GM19035 (cell line): Measurements from ENCODE around the gene TMEM106C.

Source experiments
- ATAC-seq: cut with Tn5 transposase; IDR thresholded peaks from one replicate; pipeline ENCODE4 v1.9.1; 2021; ENCODE audit not compliant: unreplicated experiment

Gene TMEM106C

DNA sequence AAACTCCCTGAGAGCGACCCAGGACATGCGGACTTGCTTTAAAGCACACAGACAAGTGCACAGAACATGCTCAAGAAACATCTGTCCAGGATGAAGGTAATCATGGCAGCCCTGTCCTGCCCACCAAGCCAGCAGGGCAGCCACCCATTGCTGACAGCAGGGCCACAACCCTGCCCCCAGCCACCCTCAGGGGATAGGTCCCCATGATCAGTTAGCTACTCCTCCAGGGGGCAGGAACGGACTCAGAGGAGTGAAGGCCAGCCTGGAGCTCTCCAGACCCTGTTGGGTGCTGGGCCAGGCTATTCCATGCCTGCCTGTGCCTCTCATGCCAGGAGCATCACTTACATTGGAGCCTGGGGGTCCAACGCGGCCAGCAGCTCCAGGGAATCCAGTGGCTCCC, 15.8 kb downstream of the TMEM106C start:
- no peak for ATAC-seq

DNA sequence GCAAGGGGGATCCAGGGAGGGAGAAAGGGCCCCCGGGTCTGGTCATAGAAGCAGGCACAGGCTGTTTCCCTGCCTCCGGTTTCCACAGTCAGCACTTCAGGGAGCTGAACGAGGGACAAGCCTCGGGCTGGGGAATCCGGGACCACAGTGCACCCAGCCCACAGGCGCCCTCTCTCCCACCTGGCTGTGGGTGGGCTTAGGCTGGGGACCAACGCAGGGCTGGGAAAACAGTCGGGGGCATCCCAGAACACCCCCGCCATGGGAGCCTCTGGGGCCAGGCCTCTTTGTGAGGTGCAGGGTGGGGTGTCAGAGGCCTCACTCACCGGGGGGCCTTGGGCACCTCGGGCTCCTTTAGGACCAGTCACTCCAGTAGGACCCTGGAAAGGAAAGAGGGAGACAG, 16.3 kb downstream of the TMEM106C start:
- ATAC-seq = no peak

DNA sequence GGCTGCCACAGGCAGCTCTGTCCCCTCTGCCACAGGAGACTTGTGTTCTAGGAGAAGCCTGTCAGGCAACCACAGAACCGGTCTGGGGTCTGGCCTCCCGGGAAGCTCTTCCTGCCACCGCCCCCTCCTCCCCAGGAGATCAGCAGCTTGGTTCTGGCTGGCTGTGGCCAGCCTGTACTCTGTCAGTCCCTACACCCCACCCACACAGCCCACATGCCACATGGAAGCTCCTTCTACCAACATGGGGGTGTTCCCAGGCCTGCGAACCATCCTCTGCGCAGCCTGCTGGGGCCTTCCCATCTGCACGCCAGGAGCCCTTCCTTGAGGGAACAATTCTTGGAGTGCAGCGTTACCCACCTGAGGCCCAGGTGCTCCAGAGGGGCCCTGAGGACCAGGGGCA, 16.8 kb downstream of the TMEM106C start:
- ATAC-seq = no peak

DNA sequence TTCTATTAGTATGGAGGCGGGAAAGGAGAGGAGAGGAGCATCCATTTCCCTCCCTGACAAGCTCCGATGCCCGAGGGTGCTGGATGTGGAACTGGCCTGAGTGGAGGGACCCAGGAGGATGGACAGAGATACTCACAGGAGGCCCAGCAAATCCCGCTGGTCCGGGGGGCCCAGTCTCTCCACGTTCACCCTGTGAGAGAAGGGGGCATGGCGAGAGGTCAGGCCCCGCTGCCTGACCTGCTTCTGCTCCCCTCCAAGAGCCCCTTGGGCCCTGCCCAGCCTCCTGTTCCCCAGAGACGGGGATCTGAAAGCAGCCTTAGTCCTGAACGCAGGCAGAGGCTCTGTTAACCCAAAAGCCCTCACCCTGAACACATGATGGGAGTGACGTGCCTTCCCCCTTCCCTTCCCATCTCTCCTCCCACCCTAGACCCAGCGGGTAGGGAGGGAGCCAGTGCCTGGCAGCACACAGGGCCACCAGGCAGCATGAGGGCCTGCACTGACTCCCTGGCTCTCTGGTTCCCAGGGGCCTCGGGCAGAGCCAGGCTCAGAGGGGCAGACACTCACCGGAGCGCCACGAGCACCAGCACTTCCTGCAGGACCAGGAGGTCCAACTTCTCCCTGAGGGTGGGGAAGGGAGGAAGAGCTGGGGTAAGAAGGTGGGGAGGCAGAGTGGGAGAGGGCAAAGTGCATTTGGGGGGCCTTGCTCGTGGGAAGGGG, 17.5 kb downstream of the TMEM106C start:
- ATAC-seq = no peak

DNA sequence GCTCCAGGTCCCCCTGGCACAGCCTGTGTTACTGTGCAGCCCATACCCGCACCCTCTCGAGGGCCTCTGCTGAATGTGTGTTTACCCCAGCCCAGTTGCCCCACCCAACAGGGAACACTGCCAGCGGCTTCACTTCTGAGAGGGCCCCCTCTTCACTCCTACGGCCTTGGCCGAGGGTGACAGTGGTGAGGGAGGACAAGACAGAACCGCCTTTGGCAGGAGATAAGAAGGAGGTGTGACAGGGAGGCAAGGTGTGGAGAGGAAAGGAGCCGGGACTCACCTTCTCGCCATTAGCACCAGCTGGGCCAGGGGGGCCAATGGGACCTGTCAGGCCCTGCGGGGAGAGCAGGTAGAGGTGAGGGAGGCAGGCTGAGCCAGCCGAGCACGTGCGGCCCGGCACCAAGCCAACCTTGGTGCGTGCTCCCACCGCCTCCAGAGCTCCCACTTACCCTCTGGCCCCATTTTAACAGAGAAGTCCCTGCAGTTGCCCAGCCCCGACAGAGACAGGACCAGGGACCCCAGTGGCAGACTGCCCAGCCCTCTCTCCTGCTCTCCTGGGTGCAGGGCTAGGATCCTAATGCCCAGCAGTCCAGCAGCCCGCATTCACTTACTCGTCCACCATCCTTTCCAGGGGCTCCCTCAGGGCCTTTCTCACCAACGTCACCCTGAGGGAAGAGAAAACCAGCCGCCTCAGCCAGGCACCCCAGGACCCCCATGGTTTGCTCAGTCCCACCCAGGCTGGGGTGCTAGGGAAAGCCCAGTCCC, 18.3 kb downstream of the TMEM106C start:
- ATAC-seq = no peak

DNA sequence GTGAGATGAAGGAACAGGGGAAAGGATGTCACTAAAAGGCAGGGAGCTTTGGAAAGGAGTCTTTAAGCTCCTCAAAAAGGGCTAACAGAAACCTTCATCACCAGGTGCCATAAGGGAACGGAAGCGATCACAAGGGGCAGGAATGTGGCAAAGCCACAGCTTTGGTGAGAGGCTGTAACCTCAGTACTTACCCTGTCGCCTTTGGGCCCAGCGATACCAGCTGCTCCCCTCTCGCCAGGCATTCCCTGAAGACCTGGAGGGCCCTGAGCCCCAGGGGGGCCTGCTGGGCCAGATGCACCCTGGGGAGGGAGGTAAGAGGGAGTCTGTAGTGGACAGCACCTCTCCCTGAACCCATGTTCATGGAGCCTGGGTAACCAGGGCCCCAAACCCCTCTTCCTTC, 18.9 kb downstream of the TMEM106C start:
- ATAC-seq = no peak

DNA sequence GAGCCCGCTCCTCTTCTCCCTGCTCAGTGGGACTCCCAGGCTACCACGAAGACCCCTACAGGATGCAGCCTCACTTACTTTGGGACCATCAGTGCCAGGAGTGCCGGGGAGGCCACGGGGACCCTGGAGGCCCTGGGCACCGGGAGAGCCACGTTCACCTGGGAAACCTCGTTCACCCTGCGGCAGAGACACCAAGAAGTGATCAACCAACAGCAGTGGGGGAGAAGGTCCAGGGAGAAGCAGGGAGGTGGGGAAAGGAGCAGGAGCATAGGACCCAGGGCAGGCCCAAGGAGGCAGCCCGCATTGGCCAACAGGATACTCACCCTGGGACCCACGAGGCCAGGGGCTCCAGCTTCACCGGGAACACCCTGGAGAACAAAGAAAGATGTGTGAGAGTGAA, 19.4 kb downstream of the TMEM106C start:
- no peak for ATAC-seq

DNA sequence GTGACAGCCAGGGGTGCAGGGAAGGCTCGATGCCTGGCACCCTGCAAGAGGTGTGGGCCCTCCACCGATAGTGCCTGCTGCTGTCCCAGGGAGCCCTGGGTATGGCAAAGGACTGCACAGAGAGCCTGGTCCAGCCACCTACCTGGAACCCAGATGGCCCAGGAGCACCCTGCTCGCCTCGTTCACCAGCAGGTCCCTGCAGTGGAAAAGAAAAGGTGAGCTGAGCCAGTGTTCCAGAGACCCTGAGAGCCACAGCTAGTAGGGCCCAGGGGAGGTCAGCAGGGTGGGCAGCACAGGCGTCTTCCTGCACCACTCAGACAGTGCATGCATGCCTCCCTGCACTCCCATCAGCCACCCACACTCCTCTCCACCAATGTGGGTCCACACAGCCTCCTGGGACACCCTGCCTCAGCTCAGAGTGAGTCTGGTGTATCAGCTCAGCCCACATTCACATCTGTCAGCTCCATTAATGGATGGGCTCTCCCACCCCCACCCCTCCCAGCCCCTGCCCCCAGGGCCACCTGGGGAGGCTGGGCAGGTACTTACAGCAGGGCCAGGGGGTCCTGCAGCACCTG, 20.2 kb downstream of the TMEM106C start:
- no peak for ATAC-seq

DNA sequence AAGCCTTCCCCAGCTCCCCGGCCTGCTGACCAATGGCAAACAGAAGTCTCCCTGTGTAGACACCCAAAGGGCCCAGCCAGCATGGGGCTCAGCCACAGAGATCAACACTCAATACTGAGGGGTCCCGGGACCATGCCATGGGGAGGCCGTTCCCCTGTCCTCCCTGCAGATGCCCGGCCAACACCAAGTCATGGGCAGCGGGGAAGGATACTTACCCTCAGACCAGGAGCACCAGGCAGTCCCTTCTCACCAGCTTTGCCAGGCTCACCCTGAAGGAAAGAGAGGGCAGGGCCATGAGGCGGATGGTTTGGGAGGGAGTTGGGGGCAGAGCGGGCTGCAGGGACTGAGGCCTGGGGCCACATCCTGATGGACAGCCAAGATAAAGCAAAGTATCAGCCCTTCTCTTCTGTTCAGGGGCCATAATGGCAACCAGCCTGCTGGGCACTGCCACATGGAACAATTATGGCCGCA, 21.0 kb downstream of the TMEM106C start:
- ATAC-seq = no peak

DNA sequence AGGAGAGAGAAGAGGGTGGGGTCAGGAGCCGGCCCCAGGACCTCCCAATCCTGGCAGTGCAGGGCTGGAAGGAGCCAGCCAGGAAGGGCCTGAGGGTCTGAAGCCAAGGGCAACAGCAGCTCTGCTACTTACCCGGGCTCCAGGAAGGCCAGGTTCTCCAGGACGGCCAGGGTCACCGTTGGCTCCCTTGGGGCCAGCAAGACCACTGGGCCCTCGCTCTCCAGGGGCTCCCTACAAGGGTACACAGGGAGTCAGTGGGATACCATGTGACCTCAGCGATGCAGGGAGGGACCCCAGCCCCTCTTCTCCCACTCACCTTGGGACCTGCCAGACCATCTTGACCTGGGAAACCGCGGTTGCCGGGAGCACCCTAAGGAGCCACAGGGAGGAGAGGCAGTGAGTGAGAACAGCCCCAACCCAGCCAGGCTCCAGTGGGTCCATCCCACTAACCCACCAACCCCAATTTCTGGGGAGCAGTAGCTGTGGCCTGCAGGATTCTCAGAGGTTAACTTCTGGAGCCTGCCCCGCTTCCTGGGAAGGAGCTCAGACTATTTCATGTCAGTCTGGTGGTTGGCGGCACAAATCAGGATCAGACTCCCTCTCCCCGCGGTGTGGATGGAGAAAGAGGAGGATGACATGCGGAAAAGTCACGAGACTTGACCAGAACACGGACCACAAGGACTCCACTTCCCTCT, 22.3 kb downstream of the TMEM106C start:
- no peak for ATAC-seq

DNA sequence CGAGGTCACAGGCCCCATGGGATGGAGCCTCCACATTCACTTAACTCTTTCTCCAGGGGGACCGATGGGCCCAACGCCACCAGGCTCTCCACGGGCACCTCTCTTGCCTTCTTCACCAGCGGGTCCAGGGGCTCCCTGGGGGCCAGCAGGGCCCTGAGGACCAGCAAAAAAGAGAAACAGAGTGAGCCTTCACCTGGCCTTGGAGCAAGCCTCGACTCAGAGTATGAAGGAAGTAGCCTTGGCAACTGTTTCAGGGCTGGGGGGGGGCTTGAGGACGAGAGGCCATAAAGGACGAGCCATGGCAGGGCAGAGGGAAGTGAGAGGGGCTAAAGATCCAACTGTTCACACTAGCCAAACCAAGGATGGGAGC, 22.9 kb downstream of the TMEM106C start:
- ATAC-seq = no peak

DNA sequence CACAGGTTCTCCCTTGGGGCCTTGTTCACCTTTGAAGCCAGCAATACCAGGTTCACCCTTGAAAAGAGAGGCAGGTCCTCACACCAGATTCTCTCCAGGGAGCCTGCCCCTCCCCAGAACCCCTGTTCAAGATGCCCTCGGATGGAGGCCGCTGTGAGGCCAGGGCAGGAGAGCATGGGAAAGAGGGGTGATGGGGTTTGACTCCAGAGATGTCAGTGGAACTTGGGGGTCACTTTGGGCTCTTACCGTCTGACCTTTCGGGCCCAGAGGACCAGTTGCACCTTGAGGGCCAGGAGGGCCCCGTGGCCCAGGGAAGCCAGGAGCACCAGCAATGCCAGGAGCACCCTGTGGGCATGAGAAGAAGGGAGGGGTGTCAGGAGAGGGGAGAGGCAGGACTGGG, 23.4 kb downstream of the TMEM106C start:
- ATAC-seq = no peak

DNA sequence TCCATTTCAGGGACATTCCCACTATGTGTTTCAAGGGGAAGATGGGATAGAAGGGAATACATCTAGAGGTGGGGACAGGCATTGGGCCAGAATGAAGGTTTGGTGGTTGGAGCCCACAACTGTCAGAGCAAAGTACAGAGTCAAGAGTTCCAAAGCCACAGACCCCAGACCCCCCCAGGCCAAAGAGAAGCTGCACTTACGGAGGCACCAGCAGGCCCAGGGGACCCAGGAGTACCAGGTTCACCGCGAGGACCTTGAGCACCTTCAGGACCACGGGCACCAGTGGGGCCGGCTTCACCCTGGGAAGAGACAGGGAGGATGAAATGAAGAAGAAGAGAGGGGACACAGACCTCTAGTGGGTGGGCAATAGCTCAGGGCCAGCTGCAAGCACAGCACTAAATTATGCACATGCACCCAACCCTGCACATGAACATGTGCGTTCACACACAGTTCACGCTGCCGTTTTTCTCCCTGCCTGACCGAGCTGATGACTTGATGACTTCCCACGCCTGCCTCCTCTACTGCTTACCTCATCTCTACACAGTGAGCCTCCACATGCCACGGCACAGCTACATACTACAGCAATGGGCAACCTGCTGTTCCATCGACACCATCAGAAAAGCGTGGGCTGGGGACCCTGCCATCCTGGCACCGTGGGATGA, 24.1 kb downstream of the TMEM106C start:
- no peak for ATAC-seq

DNA sequence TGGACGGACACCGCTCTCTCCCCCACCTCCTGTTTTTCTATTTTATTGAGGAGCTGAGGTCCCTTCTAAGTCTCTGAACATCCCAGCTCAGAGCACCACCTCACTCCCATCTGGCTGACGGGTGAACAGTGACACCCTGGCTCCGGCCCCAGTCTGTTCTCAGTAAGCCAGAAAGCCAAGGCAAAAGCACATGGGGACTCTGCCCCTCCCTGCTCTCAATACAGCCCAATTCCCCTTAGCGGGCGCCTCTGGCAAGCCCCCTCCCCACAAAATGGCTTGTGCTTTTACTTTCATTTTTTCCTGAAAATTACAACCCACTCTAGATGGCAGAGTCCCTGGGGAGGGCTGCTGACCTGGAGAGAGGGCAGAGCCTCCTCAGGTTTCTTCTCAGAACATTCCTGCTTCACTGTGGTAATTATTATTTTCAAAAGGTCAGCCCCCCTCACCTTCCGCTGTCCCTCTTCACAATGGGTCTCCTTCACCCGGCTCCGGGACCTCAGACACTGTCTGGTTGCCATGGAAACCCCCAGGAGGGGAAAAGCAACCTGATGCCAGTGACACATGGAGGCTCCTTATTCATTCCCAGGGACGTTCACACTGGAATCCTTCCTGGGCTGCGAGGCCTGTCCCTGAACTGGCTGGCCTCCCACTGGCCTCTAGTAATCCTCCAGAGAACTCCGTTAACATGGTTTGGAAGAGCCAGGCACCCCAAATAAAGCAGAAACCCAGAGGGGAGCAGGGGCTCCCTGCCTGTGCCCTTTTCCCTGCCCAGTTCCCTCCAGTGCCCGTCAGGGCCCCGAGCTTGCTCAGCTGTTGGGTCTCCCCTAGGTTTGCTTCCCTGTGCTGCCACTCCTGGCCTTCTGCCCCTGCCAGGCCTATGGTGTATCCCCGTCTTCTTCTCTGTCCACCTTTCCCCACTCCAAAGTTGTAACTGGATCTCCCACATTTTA, 25.0 kb downstream of the TMEM106C start:
- ATAC-seq = no peak

DNA sequence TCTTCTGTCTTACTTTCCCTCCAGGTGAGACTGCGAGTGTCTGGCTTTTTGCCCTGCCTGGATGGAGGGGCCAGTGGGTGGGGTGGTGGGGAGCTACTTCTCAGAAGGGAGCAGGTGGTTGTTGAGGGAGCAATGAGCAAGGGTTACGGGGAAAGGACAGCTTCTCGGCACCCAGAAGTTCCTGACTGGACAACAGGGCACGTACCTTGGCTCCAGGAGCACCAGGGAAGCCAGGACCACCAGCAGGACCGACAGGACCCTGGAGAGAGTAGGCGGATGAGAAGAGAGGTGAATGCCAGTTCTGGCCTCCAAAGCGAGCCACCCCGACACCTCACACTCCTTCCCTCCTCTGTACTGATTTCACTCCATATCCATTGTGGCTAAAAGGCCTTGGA, 25.6 kb downstream of the TMEM106C start:
- ATAC-seq = no peak

DNA sequence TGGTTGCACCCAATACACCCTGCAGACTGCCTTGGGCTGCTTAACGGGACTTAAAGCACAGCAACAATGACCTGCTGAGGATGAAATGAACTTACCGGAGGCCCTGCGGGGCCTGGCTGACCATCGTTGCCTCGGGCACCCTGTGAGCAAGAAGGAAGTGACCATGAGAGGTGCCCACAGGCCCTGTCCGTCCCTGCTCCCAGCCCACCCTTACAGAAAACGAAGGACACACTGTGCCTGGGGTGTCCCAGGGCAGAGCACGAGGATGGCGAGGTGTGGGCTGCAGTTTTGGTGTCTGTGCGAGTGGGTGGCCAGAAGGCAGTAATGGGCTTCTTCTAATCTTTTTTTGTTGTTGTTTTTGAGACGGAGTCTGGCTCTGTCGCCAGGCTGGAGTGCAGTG, 26.3 kb downstream of the TMEM106C start:
- ATAC-seq = no peak

DNA sequence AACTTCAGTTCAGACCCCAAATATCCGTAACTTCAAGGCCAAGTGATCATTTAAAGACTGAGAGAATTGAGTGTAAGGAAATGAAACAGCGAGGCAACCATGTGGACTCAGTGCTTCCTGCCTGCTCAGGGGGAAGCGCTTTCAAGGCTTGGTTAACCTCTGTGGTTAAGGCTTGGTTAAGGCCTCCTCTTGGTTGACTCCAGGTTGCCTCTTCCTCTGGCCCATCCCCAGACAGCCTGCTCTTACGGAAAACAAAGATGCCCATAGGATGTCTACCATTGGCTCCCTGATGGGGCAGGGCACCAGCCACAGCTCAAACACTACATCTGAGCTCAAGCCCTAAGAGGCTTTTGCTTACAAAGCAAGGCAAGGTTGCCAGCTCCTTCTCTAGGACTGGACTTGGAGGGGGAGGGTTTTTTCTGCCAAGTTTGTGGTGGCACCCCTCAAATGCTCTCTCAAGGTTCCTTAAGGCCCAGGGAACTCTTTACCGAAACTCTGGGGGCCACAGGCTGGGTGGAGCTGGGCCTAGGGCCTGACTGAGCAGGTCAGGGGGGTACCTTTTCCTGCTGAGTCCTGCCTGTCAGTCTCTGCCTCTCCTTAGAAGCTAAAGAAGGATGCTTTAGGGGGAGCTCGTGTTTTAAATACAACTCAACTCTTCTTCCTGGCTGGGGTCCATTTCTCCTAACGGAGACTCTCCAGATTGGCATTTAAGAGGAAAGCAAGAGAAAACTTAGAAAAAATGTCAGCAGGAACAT, 27.1 kb downstream of the TMEM106C start:
- ATAC-seq = peak; percentile 80

DNA sequence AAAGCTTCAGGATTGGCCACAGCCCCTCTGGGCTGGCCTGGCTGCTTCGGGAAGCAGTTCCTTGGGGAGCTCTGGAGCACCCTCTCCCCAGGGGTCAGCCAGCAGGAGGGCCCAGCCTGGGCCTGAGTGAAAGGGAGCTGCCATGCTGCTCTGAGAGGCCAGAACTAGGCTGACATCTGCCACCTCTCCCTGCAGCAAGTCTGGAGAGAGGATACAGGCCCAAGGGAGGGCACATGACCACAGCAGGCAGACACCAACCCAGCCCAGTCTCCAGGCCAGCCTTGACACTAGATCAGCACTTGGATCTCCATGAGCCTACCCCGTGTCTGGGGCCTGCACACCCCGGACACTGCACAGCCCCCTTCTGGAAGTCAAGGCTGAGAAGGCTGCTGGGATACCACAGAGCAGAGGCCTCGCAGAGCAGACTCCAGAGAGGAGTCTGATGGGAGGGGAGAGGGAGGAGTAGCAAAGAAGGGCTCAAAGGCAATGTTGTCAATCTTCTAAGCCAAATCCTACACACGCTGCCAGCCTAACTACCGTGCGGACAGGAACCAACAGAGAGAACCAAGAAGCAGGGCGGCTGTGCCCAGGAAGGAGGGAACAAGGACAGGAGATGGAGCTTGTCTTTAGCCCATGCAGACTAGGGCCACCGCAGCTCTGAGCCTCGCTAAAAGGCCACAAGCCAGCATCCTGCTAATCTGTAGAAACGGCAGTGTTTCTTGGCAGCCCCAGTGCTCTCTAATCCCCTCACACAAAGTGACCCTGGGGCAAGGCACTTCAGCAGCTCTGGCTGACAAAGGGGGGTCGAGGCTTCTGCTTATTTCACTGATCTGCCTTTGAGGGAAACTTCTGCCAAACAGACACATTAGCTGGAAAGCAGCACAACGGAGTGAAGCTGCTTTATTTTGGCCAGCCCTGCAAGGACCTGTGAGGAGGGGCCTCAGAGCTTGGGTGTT, 28.0 kb downstream of the TMEM106C start:
- ATAC-seq = no peak
